ENCODE data around the gene GBGT1.
A peak's percentile ranks its signal among the peaks of the same experiment; 100 is the strongest.

Gene GBGT1

DNA sequence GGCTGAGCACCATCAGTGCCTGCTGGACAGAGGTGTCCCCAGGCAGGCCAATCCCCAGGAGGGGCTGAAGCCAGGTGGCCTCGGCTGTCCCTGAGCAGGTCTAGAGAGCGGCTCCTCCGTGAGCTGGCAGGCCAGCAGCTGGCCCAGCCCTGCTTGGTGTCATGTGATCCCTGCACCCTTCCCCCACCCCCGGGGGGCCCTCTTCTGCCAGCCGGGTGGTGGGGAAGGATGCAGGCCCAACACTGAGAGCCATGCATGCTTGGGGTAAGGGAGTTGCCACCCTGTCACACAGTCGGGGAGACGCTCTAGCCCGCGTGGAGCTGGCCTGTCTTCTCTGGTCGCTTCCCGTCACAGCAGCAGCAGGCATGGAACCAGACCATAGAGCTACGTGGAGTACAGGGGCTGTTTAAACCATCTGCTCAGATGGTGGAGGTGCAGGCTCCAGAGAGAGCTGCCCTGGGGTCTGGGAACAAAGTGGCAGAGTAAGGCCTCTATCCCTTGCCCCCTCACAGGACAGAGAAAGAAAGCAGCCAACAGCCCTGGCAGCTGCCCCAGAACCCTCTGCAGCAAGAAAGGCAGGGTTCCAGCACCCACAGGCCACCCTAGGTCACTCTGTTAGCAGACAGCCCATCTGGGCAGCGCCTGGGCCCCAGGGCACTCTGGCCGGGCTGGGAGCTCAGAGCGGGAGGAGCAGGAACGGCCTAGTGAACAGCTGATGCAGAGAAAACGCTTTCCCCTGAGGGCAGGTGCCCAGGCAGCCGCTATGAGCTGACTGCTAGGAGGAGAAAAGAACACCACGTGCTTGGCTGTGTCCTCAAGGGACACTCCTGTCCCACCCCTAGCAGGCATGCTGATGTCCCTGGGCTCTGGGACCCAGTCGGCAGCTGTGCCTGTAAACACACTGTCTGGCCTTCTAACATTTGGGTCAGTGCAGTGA lies 49.5 kb downstream of the GBGT1 start:
- no peak for DNase-seq (ENCODE audit: low spot score)

DNA sequence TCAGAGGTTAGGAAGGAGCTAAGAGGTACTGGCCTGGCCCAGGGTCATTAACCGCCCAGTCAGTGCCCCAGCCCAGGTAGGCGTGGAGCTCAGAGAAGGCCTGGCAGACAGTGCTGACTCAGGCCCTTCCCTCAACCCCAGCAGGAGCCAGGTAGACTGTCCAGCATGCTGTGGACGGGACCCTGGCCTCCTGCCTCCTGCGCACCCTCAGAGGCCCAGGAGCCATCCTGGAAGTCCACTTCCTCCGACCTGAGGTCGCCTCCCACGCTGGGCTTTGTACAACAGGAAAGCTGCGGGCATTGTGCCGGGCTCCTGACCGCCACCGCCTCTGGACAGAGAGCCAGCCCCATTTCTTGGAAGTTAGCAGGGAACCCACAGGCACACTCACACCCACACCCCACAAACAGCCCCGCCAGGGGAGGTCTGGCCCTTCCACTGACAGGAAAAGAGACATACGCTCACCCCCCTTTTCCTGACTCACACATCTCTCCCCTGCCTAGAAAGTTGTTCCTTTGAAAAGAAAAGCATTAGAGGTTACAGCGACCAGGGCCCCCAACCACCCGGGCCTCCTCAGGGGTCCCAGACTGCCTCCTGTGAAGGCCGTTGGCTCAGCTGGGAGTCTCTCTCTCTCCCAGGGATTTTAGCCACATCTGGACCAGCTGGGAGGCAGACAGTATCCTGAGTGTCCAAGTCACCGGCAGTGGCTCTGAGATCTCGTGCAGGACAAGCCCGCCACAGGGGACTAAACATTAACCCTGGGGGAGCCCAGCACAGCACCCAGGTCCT lies 50.4 kb downstream of the GBGT1 start:
- DNase-seq (ENCODE audit: low spot score): no peak

GRCh38 chr9:133112663-133113026 lies 51.1 kb downstream of the GBGT1 start:
- DNase-seq (ENCODE audit: low spot score): no peak

- no peak for DNase-seq (ENCODE audit: low spot score)
These were observed 51.7 kb downstream of the GBGT1 start for GRCh38 chr9:133111808-133112662.

DNA sequence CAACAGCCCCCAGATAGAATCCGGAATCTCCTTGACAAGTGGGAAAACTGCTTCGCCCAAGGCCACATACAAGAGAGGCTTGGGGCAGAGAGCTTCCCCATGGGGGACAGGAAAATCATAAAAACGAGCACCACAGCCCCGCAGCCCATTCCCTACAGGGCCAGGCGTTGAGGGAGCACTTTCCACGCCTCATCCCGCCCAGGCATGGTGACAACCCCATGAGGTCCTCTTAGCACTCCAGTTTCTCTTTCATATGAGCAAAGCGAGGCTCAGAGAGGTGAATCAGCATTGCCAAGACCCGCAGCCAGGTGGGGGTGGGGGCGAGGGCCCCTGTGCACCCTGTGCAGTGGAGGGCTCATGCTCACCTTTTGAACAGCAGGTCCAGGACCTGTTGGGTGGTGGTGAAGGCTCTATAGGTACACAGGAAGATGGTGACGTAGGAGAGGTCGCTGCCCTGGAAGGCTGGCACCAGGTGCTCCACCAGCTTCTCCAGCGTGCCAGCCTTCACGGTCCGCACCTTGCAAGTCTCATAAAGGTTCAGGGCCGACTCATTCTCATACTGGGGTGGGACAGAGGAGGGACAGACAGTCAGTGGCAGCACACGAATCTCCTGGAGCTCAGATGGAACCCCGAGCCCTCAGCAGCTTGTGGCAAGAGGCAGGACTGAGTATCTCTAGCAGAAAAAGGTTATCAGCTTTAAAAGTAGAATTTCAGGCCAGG lies 53.6 kb downstream of the GBGT1 start:
- DNase-seq (ENCODE audit: low spot score): no peak

DNA sequence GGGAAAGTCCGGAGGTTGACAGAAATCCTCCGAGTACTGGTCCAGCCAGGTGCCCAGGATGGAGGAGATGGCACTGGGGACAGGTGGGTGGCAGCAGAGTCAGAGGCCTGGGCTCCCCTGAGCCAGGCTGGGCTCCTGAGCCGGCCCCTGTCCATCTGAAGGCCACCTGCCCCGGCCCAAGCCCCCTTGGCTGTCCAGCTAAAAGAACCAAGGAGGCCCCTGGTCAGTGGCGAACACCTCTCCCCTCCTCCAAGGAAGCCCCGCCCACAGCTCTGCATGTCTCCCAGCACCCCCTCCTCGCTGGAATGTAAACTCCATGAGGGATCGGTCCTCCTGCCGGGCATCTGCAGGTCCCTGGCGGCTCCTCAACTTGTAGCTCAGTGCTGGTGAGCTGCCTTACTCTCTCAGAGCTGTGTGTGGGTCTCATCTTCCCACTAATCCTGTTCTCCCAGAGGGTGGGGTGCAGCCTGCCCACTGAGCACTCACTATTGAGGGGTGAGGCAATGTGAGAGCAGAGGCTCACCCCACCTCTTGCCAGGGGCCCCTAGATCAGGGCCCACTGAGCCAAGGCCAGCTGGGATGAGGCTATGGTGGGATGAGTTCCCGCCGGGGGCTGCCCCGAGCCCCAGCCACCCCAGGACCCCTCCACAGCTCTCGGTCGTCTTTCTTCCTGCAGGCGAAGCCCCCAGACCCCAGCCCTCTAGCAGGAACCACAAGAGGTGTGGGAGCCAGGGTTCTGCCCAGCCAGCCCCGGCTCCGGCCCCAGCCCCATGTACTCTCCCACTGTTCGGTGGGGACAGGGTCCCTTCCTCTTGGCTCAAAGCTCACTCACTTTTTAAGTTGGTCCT lies 54.7 kb downstream of the GBGT1 start:
- DNase-seq (ENCODE audit: low spot score): no peak

- DNase-seq (ENCODE audit: low spot score): no peak
These were observed 55.5 kb downstream of the GBGT1 start for GRCh38 chr9:133107961-133108793.

GRCh38 chr9:133107245-133107722 lies 56.4 kb downstream of the GBGT1 start:
- no peak for DNase-seq (ENCODE audit: low spot score)

DNA sequence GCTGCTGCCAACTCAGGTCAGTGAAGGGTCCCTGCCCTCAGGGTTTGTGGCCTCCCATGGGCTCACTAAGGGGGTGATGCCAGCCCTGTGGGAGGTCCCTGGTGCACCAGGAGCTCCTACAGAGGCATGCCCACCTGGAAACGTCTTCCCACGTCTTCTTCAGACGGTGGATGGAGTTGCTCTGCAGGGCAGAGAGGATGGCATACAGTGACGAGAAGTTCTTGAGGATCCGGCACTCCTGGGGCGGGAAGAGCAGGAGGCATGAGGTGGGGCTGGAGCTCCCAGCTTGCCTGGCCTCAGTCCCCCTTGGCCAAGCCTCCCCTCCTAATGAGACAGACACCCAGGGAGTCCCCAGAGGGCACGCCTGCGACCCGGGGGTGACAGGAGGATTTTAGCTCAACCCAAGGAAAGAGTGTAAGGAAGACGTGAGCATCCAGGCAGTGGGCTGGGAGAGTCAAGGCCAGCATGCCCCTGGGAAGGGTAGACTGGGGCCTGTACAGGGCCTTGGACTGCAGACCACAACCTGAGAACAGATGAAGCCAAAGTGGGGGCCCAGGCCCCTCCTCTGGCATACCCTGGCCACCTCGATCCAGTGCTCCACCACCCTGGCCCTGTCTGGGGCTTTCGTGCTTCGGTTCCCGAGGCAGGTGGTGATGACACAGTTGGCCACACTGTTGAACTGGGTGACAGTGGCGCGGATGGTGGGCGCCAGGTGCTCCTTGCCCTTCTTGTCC lies 57.0 kb downstream of the GBGT1 start:
- DNase-seq (ENCODE audit: low spot score): no peak

- no peak for DNase-seq (ENCODE audit: low spot score)
These were observed 58.3 kb downstream of the GBGT1 start for GRCh38 chr9:133105461-133105770.

GRCh38 chr9:133104718-133105460 lies 58.8 kb downstream of the GBGT1 start:
- DNase-seq (ENCODE audit: low spot score): no peak

GRCh38 chr9:133103987-133104505 lies 59.7 kb downstream of the GBGT1 start:
- DNase-seq (ENCODE audit: low spot score): no peak

GRCh38 chr9:133103183-133103986 lies 60.3 kb downstream of the GBGT1 start:
- peak; percentile 64 for DNase-seq (ENCODE audit: low spot score)

All from hematopoietic multipotent progenitor cell treated with erythropoietin and hydrocortisone succinate and interleukin-3 and kit ligand, for 15 days (in vitro differentiated cells).